B cell (primary cell): ENCODE measurements around the gene EXD1. TPM values are rescaled to one million over a fixed set of nuclear protein-coding genes. Genes with fewer than 3 reads are reported as not detected.

Source experiments
- ATAC-seq: fragments of 200-7000 bp; cut with Tn5 transposase; one replicate; pipeline ENCODE4 v1.10.0; 2021; ENCODE audit warnings: low read depth, mild to moderate bottlenecking, moderate number of reproducible peaks, moderate library complexity
- CTCF ChIA-PET: fragments of 350-600 bp; sonication (Branson Sonifier 250); formaldehyde crosslinking; loops from one replicate; lab custom pipeline; 2021; ENCODE audit warnings: antibody characterized with exemption, inconsistent platforms; lab: Charles Lee
- POLR2A ChIA-PET: fragments of 350-600 bp; sonication (Branson Sonifier 250); formaldehyde crosslinking; loops from one replicate; lab custom pipeline; 2021; ENCODE audit warnings: antibody characterized with exemption; lab: Charles Lee
- DNase-seq: peaks from one replicate; pipeline ENCODE4 v3.0.0; 2013
- H2AFZ ChIP-seq: 2 replicates; pipeline ENCODE4 v1.6.1; 2012; ENCODE audit warnings: mild to moderate bottlenecking, low read depth, low read length; ENCODE audit not compliant: insufficient read depth, poor library complexity, severe bottlenecking
- H3K27ac ChIP-seq, 2 donors: 1 replicate in 1 of 2; 2 replicates in 1 of 2; pipeline ENCODE4 v1.5.1; 2012 to 2013; ENCODE audit warnings: low read length in 2 of 2, mild to moderate bottlenecking in 2 of 2, moderate library complexity in 1 of 2
- H3K27me3 ChIP-seq, 4 experiments: fragments of 200-600 bp in 1 of 4; sonication (generic) in 1 of 4; replicated peaks in 1 of 4; 1 replicate in 2 of 4; 2 replicates in 2 of 4; pipeline versions ENCODE4 v1.6.1 to v1.7.0; 2013 to 2016; ENCODE audit warnings: low read length in 3 of 4, mild to moderate bottlenecking in 2 of 4, mixed read lengths in 1 of 4, moderate library complexity in 1 of 4; ENCODE audit not compliant: insufficient read depth in 4 of 4, control insufficient read depth in 3 of 4; ENCODE audit errors: control extremely low read depth in 1 of 4
- H3K36me3 ChIP-seq, 2 experiments: replicated peaks in 1 of 2; 1 replicate in 1 of 2; 2 replicates in 1 of 2; pipeline versions ENCODE4 v1.6.1 to v1.7.1; 2013; ENCODE audit warnings: low read length in 1 of 2; ENCODE audit not compliant: insufficient read depth in 2 of 2, control insufficient read depth in 1 of 2; ENCODE audit errors: control extremely low read depth in 1 of 2, extremely low read depth in 1 of 2
- H3K4me1 ChIP-seq, 2 donors: fragments of 200-600 bp in 1 of 2; sonication (generic) in 1 of 2; 1 replicate in 1 of 2; 2 replicates in 1 of 2; pipeline versions ENCODE4 v1.5.1 to v1.6.1; 2013 to 2017; ENCODE audit warnings: low read length in 2 of 2; ENCODE audit not compliant: control insufficient read depth in 2 of 2, insufficient read depth in 2 of 2
- H3K4me2 ChIP-seq: replicated peaks from 2 replicates; pipeline ENCODE3; 2012; ENCODE audit warnings: mild to moderate bottlenecking, low read depth, low read length; ENCODE audit not compliant: poor library complexity, severe bottlenecking
- H3K4me3 ChIP-seq, 5 experiments: fragments of 200-600 bp in 1 of 5; sonication (generic) in 1 of 5; 1 replicate in 3 of 5; 2 replicates in 2 of 5; pipeline versions ENCODE4 v1.5.1 to v1.7.0; 2011 to 2016; ENCODE audit warnings: low read length in 4 of 5, mild to moderate bottlenecking in 4 of 5, low read depth in 2 of 5, control low read depth in 1 of 5, moderate library complexity in 1 of 5; ENCODE audit not compliant: insufficient read depth in 1 of 5; ENCODE audit errors: control extremely low read depth in 1 of 5, extremely low read depth in 1 of 5
- H3K79me2 ChIP-seq: fragments of 200-600 bp; sonication (generic); one replicate; pipeline ENCODE4 v1.6.0; 2016; ENCODE audit warnings: low read length; ENCODE audit not compliant: control insufficient read depth, insufficient read depth
- H3K9ac ChIP-seq: fragments of 200-600 bp; sonication (generic); 2 replicates; pipeline ENCODE4 v1.6.1; 2017; ENCODE audit warnings: mild to moderate bottlenecking, low read length, moderate library complexity
- H3K9me3 ChIP-seq, 3 donors: one replicate each; pipeline versions ENCODE4 v1.6.1 to v1.7.1; 2013; ENCODE audit warnings: low read length in 2 of 3; ENCODE audit not compliant: control insufficient read depth in 2 of 3, insufficient read depth in 1 of 3; ENCODE audit errors: control extremely low read depth in 1 of 3
- H4K20me1 ChIP-seq: 2 replicates; pipeline ENCODE4 v1.6.0; 2012; ENCODE audit warnings: mild to moderate bottlenecking, low read length; ENCODE audit not compliant: insufficient read depth, control insufficient read depth, poor library complexity, severe bottlenecking
- H3K27ac Mint-ChIP-seq: one replicate; pipeline ENCODE4 v1.8.0; 2021; ENCODE audit warnings: mixed read lengths
- H3K27me3 Mint-ChIP-seq: one replicate; pipeline ENCODE4 v1.8.0; 2021; ENCODE audit warnings: mixed read lengths
- H3K4me1 Mint-ChIP-seq: one replicate; pipeline ENCODE4 v1.8.0; 2021; ENCODE audit warnings: mixed read lengths
- H3K4me3 Mint-ChIP-seq: one replicate; pipeline ENCODE4 v1.8.0; 2021; ENCODE audit warnings: mixed read lengths
- H3K9me3 Mint-ChIP-seq: one replicate; pipeline ENCODE4 v1.8.0; 2022; ENCODE audit warnings: mixed read lengths; ENCODE audit not compliant: insufficient read depth
- EZH2 ChIP-seq: IDR thresholded peaks from 2 replicates; pipeline ENCODE4 v1.6.1; 2012; ENCODE audit warnings: borderline replicate concordance, low read depth, mild to moderate bottlenecking, moderate library complexity, low read length; ENCODE audit not compliant: insufficient read depth, poor library complexity, severe bottlenecking
- WGBS: methylation state at CpG from one replicate; pipeline ENCODE4 v1.1.5; 2013; ENCODE audit warnings: missing lambda C conversion rate; ENCODE audit not compliant: insufficient coverage; 5-methylcytosine and 5-hydroxymethylcytosine counted together
- intact Hi-C: fragments of 100-400 bp; cut with micrococcal nuclease; formaldehyde crosslinking; loops from one replicate; pipeline ENCODE4 v1.10.0; 2022
- polyA plus RNA-seq: library from polyadenylated mRNA; depleted of rRNA; stranded (reverse); fragments of >200 nt; gene quantifications from 2 replicates; pipeline ENCODE4 v1.2.3, GENCODE V29; 2012
- total RNA-seq, 2 donors: library from RNA; stranded (reverse); fragments of 120-200 nt in 1 of 2; gene quantifications; 1 replicate in 1 of 2; 2 replicates in 1 of 2; pipeline versions ENCODE4 v1.2.3 to v1.2.4, GENCODE V29; 2013 to 2022
- TF ChIP-seq, protein P1 (sequence below): fragments of 200-600 bp; IDR thresholded peaks from one replicate; pipeline ENCODE4 v1.8.0; 2022; ENCODE audit warnings: antibody characterized with exemption, mild to moderate bottlenecking

The EXD1 gene
- total and polyA plus RNA-seq, 2 donors (not counting 1 experiment from before 2014, with no cell fraction given): not detected

DNA sequence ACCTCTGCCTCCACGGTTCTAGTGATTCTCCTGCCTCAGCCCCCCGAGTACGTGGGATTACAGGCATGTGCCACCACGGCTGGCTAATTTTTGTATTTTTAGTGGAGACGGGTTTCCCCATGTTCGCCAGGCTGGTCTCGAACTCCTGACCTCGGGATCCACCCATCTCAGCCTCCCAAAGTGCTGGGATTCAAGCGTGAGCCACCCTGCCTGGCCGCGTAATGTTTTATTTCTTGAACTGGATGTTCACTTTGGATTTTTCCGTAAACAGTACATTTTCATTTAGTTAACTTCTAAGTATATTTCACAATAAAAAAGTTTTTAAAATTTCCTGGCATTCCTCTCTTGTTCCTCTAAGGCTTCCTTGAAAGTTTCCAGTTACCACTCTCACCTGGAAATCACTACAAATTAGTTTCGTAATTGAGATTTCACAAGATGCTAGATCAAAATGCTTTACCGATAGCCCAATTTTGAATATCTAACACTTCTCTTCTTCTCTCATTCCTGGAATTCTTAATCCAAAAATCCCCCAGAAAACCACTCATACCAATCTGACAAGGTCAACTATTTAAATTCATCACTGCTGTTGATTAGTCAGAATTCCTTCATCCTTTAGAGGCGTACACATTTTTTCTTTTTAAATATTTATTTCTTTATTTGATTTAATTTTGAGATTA, 69.8 kb downstream of the EXD1 start:
- H3K9me3 ChIP-seq: no peaks in the 10 kb centered on the region
- WGBS: 87% methylated on average over 7 of the region's 15 CpGs
- DNase-seq (no peak), ATAC-seq (no peak)
- Mint-ChIP-seq H3K9me3 (no peaks in the 10 kb centered on the region), H3K4me3 (no peak overlapping the region), H3K27me3 (peaks cover 7% of the 10 kb centered on the region), H3K27ac (no peak overlapping the region), H3K4me1 (no peaks in the 10 kb centered on the region)
- H2AFZ ChIP-seq: no peak overlapping the region
- no peaks in the 10 kb centered on the region for H3K4me1 ChIP-seq
- H3K4me2 ChIP-seq: no peak overlapping the region
- H3K4me3 ChIP-seq: no peak overlapping the region
- H3K79me2 ChIP-seq: no peaks in the 10 kb centered on the region
- H4K20me1 ChIP-seq: no peaks in the 10 kb centered on the region
- no peak overlapping the region for H3K9ac ChIP-seq
- no peak for TF ChIP-seq EZH2
- TF ChIP-seq, protein P1, sequence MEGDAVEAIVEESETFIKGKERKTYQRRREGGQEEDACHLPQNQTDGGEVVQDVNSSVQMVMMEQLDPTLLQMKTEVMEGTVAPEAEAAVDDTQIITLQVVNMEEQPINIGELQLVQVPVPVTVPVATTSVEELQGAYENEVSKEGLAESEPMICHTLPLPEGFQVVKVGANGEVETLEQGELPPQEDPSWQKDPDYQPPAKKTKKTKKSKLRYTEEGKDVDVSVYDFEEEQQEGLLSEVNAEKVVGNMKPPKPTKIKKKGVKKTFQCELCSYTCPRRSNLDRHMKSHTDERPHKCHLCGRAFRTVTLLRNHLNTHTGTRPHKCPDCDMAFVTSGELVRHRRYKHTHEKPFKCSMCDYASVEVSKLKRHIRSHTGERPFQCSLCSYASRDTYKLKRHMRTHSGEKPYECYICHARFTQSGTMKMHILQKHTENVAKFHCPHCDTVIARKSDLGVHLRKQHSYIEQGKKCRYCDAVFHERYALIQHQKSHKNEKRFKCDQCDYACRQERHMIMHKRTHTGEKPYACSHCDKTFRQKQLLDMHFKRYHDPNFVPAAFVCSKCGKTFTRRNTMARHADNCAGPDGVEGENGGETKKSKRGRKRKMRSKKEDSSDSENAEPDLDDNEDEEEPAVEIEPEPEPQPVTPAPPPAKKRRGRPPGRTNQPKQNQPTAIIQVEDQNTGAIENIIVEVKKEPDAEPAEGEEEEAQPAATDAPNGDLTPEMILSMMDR: no peak
- H3K27me3 ChIP-seq: peaks cover 0 to 2% (median 0%) of the 10 kb centered on the region in 4 experiments
- CTCF ChIA-PET: no interaction called here
- POLR2A ChIA-PET: no interaction called here
- no peak overlapping the region for H3K27ac ChIP-seq
- no peaks in the 10 kb centered on the region for H3K36me3 ChIP-seq
- intact Hi-C loops: no loop called here

DNA sequence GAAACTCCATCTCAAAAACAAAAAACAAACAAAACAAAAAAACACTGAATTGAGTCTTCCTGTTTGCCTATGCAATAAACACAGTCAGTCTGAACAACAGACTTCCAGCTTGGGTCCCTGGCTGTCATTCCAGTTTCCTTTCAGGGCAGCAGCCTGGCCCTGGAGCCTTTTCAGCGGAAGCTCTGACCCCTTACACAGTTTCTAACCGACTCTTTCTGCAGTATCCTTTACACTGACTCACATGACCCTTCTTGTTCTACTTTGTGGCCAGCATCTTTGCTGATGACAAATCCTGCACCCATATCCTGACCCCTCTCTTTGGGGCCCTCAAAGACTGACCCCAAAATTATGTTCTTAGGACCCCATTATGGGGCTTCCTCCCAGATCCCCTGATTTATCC, 76.1 kb downstream of the EXD1 start:
- Histone ChIP-seq H2AFZ (no peak overlapping the region), H3K36me3 (no peaks in the 10 kb centered on the region), H3K4me2 (no peak overlapping the region), H3K9ac (no peak overlapping the region), H3K27ac (no peak overlapping the region), H4K20me1 (no peaks in the 10 kb centered on the region), H3K4me1 (no peaks in the 10 kb centered on the region), H3K9me3 (peaks cover 0 to 5% (median 0%) of the 10 kb centered on the region in 3 donors), H3K79me2 (no peaks in the 10 kb centered on the region), H3K4me3 (no peak overlapping the region), H3K27me3 (no peaks in the 10 kb centered on the region)
- Mint-ChIP-seq H3K9me3 (no peaks in the 10 kb centered on the region), H3K27ac (no peak overlapping the region), H3K27me3 (no peaks in the 10 kb centered on the region), H3K4me1 (no peaks in the 10 kb centered on the region), H3K4me3 (no peak overlapping the region)
- no peak for ATAC-seq
- WGBS: 92% methylated on average over 2 of the region's 2 CpGs
- intact Hi-C loops: no loop called here
- DNase-seq: no peak
- ChIA-PET POLR2A (no interaction called here), CTCF (interaction anchor here (0.7 kb wide), 1 partner anchor 12 kb away, joined by 3 read pairs; no protein-coding TSS in a partner anchor)
- TF ChIP-seq EZH2: no peak
- TF ChIP-seq, protein P1: no peak
